Thymus (tissue), 11 donors: ENCODE data around the gene C11orf71. TPM values are rescaled to one million over a fixed set of nuclear protein-coding genes. Genes with fewer than 3 reads are reported as not detected.

ENCODE experiments used
- DNase-seq, 9 donors: peaks; one replicate each; pipeline ENCODE4 v3.0.0-alpha.2; 2013; ENCODE audit warnings: low spot score in 9 of 9, low read depth in 6 of 9, missing footprints in 1 of 9
- H3K27ac ChIP-seq, 2 donors: one replicate each; pipeline ENCODE4 v1.5.1; 2013; ENCODE audit warnings: control low read depth in 1 of 2, low read depth in 1 of 2, low read length in 1 of 2, mild to moderate bottlenecking in 1 of 2, moderate library complexity in 1 of 2
- H3K27me3 ChIP-seq, 2 donors: one replicate each; pipeline ENCODE4 v1.5.1; 2013; ENCODE audit warnings: low read length in 1 of 2; ENCODE audit not compliant: control insufficient read depth in 2 of 2, insufficient read depth in 1 of 2
- H3K36me3 ChIP-seq, 2 donors: one replicate each; pipeline ENCODE4 v1.5.1; 2013; ENCODE audit warnings: low read length in 1 of 2, mild to moderate bottlenecking in 1 of 2, moderate library complexity in 1 of 2; ENCODE audit not compliant: control insufficient read depth in 2 of 2, insufficient read depth in 2 of 2
- H3K4me1 ChIP-seq, 2 donors: one replicate each; pipeline ENCODE4 v1.5.1; 2013; ENCODE audit warnings: low read length in 2 of 2; ENCODE audit not compliant: control insufficient read depth in 2 of 2, insufficient read depth in 2 of 2
- H3K4me3 ChIP-seq, 2 donors: one replicate each; pipeline ENCODE4 v1.5.1; 2013; ENCODE audit warnings: low read length in 2 of 2, control low read depth in 1 of 2, mild to moderate bottlenecking in 1 of 2
- H3K9me3 ChIP-seq, 2 donors: one replicate each; pipeline ENCODE4 v1.5.1; 2013; ENCODE audit warnings: low read length in 1 of 2, mild to moderate bottlenecking in 1 of 2; ENCODE audit not compliant: control insufficient read depth in 2 of 2, insufficient read depth in 1 of 2
- WGBS: extraction: QIAGEN DNeasy Blood & Tissue Kit; methylation state at CpG from one replicate; pipeline ENCODE4 v1.1.7; 2013; 5-methylcytosine and 5-hydroxymethylcytosine counted together
- polyA plus RNA-seq: library from polyadenylated mRNA; stranded (reverse); fragments of 200-250 nt; gene quantifications from one replicate; pipeline ENCODE4 v1.2.3, GENCODE V29; 2013
- total RNA-seq: library from RNA; stranded (reverse); fragments of 120-200 nt; gene quantifications from one replicate; pipeline ENCODE4 v1.2.4, GENCODE V29; 2013
- donor health status: healthy.

The C11orf71 gene
- total and polyA plus RNA-seq, 2 donors, result 11.5 to 22.9 TPM

DNA sequence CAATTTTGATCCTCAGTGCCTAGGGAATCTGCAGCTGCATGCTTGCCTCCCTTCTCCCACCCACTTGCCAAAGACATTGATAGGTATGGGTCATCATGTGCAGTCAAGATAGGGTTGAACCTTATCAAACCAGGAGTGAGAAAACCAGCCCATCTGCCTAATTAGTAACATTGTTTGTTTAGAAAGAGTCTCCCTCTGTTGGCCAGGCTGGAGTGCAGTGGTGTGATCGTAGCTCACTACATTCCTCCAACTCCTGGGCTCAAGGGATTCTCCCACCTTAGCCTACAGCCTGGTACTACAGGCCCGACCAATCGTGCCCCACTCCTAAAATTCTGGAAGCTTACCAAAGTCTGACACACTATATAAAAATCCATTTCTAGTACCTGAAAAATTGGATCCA, 4.6 kb downstream of the C11orf71 start:
- DNase-seq, result no peak
- Histone ChIP-seq H3K4me1 (peaks cover 0 to 6% of the 10 kb centered on the region in 2 donors), H3K4me3 (no peak overlapping the region), H3K9me3 (no peaks in the 10 kb centered on the region), H3K27ac (no peak overlapping the region), H3K27me3 (no peaks in the 10 kb centered on the region), H3K36me3 (peaks cover 0 to 5% of the 10 kb centered on the region in 2 donors)
- 88% methylated on average over 3 of the region's 3 CpGs for WGBS

DNA sequence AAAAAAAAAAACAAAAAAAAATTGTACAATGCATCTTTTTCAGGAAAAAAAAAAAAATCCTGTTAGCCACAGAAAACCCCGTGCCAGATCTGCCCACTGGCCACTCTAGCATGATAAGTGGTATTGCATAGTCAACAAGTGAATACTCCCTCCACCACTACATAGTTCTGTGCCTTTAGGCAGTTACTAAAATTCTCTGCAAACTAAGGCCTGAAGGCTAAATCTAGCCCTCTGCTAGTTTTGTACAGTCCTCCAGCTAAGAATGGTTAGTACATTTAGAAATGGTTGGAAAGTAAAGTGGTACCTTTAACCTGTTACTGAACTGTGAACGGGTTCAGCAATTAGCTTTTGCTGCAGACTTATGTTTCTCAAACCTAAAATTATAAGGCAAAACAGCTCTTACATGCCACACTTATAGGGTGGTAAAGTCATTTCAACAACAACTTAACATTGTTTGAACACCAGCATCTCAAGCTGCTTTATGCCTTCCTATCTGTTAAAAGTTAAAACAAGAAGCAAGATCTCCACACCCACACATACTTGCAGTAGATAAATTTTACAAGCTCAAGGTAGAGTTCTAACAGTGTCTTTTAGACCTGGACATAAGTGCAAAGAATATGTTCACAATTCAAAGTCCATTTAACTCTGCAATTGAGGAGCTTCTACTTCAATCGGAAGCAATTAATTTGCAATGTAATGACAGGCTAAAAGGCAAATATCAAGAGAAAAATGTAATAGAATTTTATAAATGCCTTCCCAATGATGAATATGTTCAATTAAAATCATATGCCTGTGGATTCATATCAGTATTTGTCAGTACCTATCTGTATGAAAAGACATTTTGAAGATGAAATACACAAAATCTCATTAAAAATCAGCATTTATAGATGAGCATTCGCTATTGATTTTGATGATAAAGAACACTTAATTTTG, 7.3 kb downstream of the C11orf71 start:
- no peak overlapping the region for H3K4me3 ChIP-seq
- no peaks in the 10 kb centered on the region for H3K27me3 ChIP-seq
- WGBS, result 94% methylated on average over 4 of the region's 4 CpGs
- H3K9me3 ChIP-seq, result no peaks in the 10 kb centered on the region
- no peaks in the 10 kb centered on the region for H3K4me1 ChIP-seq
- H3K27ac ChIP-seq, result no peak overlapping the region
- DNase-seq, result no peak
- H3K36me3 ChIP-seq, result no peaks in the 10 kb centered on the region

DNA sequence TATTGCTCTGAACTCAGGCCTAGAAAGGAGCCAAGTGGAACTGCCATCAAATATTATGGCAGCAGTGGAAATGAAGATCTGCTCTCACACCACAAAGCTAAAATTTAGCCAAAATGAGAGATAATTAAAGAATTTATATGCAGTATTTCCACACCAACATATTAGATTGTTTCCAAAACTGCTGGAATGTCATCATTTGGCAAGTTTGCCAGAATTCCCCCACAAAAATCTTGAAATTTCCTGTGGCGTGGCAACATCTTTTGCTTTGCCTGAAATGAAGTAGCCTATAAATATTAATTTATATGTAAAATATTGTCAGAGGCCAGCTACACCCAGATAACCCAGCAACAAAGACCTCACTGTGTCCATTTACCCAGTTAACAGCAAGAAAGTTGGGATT, 13.8 kb downstream of the C11orf71 start:
- WGBS, result 90% methylated on average over 1 of the region's 1 CpG
- Histone ChIP-seq H3K4me3 (no peak overlapping the region), H3K9me3 (no peaks in the 10 kb centered on the region), H3K27me3 (no peaks in the 10 kb centered on the region), H3K36me3 (no peaks in the 10 kb centered on the region), H3K27ac (no peak overlapping the region), H3K4me1 (no peaks in the 10 kb centered on the region)
- DNase-seq, result no peak

GRCh38 chr11:114386131-114386530, 14.2 kb downstream of the C11orf71 start:
- H3K9me3 ChIP-seq, result no peaks in the 10 kb centered on the region
- WGBS, result 90% methylated on average over 2 of the region's 2 CpGs
- H3K4me1 ChIP-seq, result no peaks in the 10 kb centered on the region
- H3K4me3 ChIP-seq, result no peak overlapping the region
- H3K36me3 ChIP-seq, result no peaks in the 10 kb centered on the region
- no peak for DNase-seq
- H3K27me3 ChIP-seq, result no peaks in the 10 kb centered on the region
- no peak overlapping the region for H3K27ac ChIP-seq

- H3K36me3 ChIP-seq, result no peaks in the 10 kb centered on the region
- DNase-seq, result no peak
- H3K9me3 ChIP-seq, result no peaks in the 10 kb centered on the region
- H3K27me3 ChIP-seq, result peaks cover 0 to 3% of the 10 kb centered on the region in 2 donors
- peaks cover 2 to 3% of the 10 kb centered on the region in 2 donors for H3K4me1 ChIP-seq
- H3K27ac ChIP-seq, result no peak overlapping the region
- H3K4me3 ChIP-seq, result no peak overlapping the region
- 100% methylated on average over 1 of the region's 1 CpG for WGBS
Measured at GRCh38 chr11:114384487-114384886, 15.8 kb downstream of the C11orf71 start.

GRCh38 chr11:114382509-114382908, 17.8 kb downstream of the C11orf71 start:
- Histone ChIP-seq H3K9me3 (no peaks in the 10 kb centered on the region), H3K4me1 (peaks cover 2 to 3% of the 10 kb centered on the region in 2 donors), H3K4me3 (no peak overlapping the region), H3K27me3 (peaks cover 0 to 9% of the 10 kb centered on the region in 2 donors), H3K27ac (no peak overlapping the region), H3K36me3 (no peaks in the 10 kb centered on the region)
- over 99% methylated on average over 3 of the region's 3 CpGs for WGBS
- no peak for DNase-seq

GRCh38 chr11:114379394-114380069, 20.8 kb downstream of the C11orf71 start:
- no peak overlapping the region for H3K27ac ChIP-seq
- WGBS, result 96% methylated on average over 5 of the region's 5 CpGs

DNA sequence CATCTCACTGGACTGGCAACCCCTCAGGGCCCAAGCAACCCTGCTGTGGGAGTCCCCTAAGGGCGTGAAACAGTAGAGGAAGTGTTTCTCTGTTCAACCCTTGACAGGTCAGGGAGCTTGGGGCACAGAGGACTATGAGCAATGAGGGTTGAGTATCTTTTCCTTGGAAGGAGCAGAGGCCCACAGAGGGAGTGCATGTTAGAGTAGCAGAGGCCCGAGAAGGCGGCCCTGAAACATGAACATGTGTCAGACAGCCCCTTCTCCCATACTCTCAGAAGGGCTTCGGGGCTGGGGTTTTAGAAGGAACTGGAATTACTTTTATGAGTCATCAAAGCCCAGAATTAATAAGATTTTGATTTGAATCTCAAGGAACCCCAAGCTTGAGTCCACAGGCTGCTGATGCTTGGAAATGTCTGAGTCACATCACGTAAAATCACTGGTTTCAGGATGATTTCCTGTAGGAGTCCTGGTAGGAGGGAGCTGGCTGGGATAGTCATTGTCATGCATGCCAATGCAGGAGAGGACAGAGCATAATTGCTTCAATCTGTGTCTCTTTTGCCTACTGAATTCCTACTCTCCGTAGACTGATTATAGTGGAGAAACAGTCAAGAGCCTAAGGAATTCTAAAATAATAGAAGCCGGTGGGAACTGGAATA, 22.6 kb downstream of the C11orf71 start:
- Histone ChIP-seq H3K4me1 (peaks cover 2 to 3% of the 10 kb centered on the region in 2 donors), H3K27me3 (peaks cover 0 to 12% of the 10 kb centered on the region in 2 donors), H3K4me3 (no peak overlapping the region), H3K27ac (no peak overlapping the region), H3K9me3 (no peaks in the 10 kb centered on the region), H3K36me3 (no peaks in the 10 kb centered on the region)
- DNase-seq, result no peak
- 93% methylated on average over 7 of the region's 7 CpGs for whole genome bisulfite sequencing

More at GRCh38 chr11:114379394-114380069, 20.8 kb downstream of the C11orf71 start:
- Histone ChIP-seq H3K4me3 (no peak overlapping the region), H3K36me3 (no peaks in the 10 kb centered on the region), H3K4me1 (peaks cover 2 to 3% of the 10 kb centered on the region in 2 donors), H3K9me3 (no peaks in the 10 kb centered on the region), H3K27me3 (peaks cover 0 to 12% of the 10 kb centered on the region in 2 donors)
- DNase-seq, result no peak

DNA sequence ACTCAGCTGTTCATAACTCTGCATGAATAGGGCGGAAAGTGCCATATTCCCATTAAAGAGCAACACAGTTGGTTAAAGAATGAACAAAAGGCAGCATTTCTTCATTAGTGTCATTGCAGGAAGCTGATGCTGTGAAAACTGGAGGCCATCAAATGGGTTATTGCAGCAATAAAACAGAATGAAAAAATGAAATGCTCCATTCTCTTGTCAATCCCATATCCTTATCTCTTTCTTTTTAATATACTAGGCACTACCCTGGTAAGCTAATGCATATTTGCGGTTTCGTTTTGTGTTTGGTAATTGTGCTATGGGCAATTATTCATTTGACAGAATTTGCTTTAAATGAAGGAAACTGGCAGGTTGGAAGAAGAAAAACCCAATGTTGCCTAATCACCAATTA, 25.3 kb downstream of the C11orf71 start:
- Histone ChIP-seq H3K4me1 (no peaks in the 10 kb centered on the region), H3K9me3 (no peaks in the 10 kb centered on the region), H3K27ac (no peak overlapping the region), H3K36me3 (no peaks in the 10 kb centered on the region), H3K4me3 (no peak overlapping the region), H3K27me3 (peaks cover 0 to 12% of the 10 kb centered on the region in 2 donors)
- no peak for DNase-seq
- 96% methylated on average over 3 of the region's 3 CpGs for WGBS
